GM12874 (cell line): Measurements from ENCODE around the gene GAREM1.

Source experiments
- CTCF ChIP-seq: IDR thresholded peaks from 2 replicates; pipeline ENCODE4 v1.5.1; 2011; ENCODE audit warnings: low read depth, mild to moderate bottlenecking, control low read depth, low read length, moderate library complexity; ENCODE audit not compliant: insufficient read depth

The GAREM1 gene

GRCh38 chr18:32242395-32242794, 228.3 kb downstream of the GAREM1 start:
- no peak for TF ChIP-seq CTCF

GRCh38 chr18:32238635-32239268, 231.9 kb downstream of the GAREM1 start:
- no peak for TF ChIP-seq CTCF

- TF ChIP-seq CTCF, result no peak
Observed at GRCh38 chr18:32237049-32237448, 233.6 kb downstream of the GAREM1 start.

- no peak for TF ChIP-seq CTCF
Observed at GRCh38 chr18:32219431-32220018, 251.2 kb downstream of the GAREM1 start.

GRCh38 chr18:32216390-32216789, 254.3 kb downstream of the GAREM1 start:
- no peak for TF ChIP-seq CTCF

- TF ChIP-seq CTCF, result no peak
Observed at GRCh38 chr18:32213693-32214092, 257.0 kb downstream of the GAREM1 start.
